GM21576 (cell line): ENCODE data around the gene UGT1A10.
"Not testable (repeated sequence)": the region's sequence is repeated elsewhere in the genome, so short reads cannot be mapped to it uniquely, and the experiment has no call there.

Experiments
- ATAC-seq: cut with Tn5 transposase; IDR thresholded peaks from one replicate; pipeline ENCODE4 v1.9.1; 2021; ENCODE audit warnings: mild to moderate bottlenecking, moderate library complexity; ENCODE audit not compliant: unreplicated experiment

Gene UGT1A10

GRCh38 chr2:233655043-233655442 lies 18.8 kb downstream of the UGT1A10 start:
- no peak for ATAC-seq

GRCh38 chr2:233655943-233656342 lies 19.7 kb downstream of the UGT1A10 start:
- ATAC-seq: not testable (repeated sequence)

GRCh38 chr2:233656443-233656842 lies 20.2 kb downstream of the UGT1A10 start:
- ATAC-seq: no peak

GRCh38 chr2:233658610-233659009 lies 22.4 kb downstream of the UGT1A10 start:
- ATAC-seq: no peak

GRCh38 chr2:233663911-233664310 lies 27.7 kb downstream of the UGT1A10 start:
- no peak for ATAC-seq

GRCh38 chr2:233668605-233669260 lies 32.5 kb downstream of the UGT1A10 start:
- no peak for ATAC-seq

GRCh38 chr2:233671290-233672161 lies 35.3 kb downstream of the UGT1A10 start, which contains the start of gene UGT1A9:
UGT1A9 (plus strand) TSS chr2:233671898; CDS start chr2:233671935, 37 bp downstream.
- ATAC-seq: no peak

GRCh38 chr2:233672886-233673285 lies 36.6 kb downstream of the UGT1A10 start:
- ATAC-seq: no peak

- no peak for ATAC-seq
Observed at GRCh38 chr2:233673896-233674295, 37.6 kb downstream of the UGT1A10 start.

GRCh38 chr2:233674314-233674713 lies 38.1 kb downstream of the UGT1A10 start:
- no peak for ATAC-seq

- ATAC-seq: no peak
Observed at GRCh38 chr2:233674995-233675394, 38.7 kb downstream of the UGT1A10 start.

GRCh38 chr2:233676046-233676445 lies 39.8 kb downstream of the UGT1A10 start:
- ATAC-seq: no peak

- ATAC-seq: no peak
Observed at GRCh38 chr2:233679196-233679595, 42.9 kb downstream of the UGT1A10 start.

GRCh38 chr2:233680361-233681045 lies 44.3 kb downstream of the UGT1A10 start:
- ATAC-seq: no peak

GRCh38 chr2:233681521-233682099 lies 45.4 kb downstream of the UGT1A10 start, which contains the start of gene UGT1A7:
UGT1A7 (plus strand) TSS chr2:233681901; CDS start chr2:233681938, 37 bp downstream.
- no peak for ATAC-seq

GRCh38 chr2:233684640-233685039 lies 48.4 kb downstream of the UGT1A10 start:
- no peak for ATAC-seq

GRCh38 chr2:233686928-233687327 lies 50.7 kb downstream of the UGT1A10 start:
- ATAC-seq: no peak

GRCh38 chr2:233688341-233688740 lies 52.1 kb downstream of the UGT1A10 start:
- ATAC-seq: no peak

GRCh38 chr2:233689031-233689430 lies 52.8 kb downstream of the UGT1A10 start:
- ATAC-seq: no peak

GRCh38 chr2:233689501-233689900 lies 53.3 kb downstream of the UGT1A10 start:
- no peak for ATAC-seq

- ATAC-seq: no peak
Observed at GRCh38 chr2:233690444-233690843, 54.2 kb downstream of the UGT1A10 start.
